ENCODE results near the gene PKD1L1. TPM values are rescaled to one million over a fixed set of nuclear protein-coding genes. Genes with fewer than 3 reads are reported as not detected.

The PKD1L1 gene
- total RNA-seq, 1 experiment from 2014 or later, result 0.17 TPM

- no peaks in the 10 kb centered on the region for H3K9me3 ChIP-seq (ENCODE audit: control insufficient read depth, low read depth, low read length)
- no peak overlapping the region for H3K23ac ChIP-seq (ENCODE audit: insufficient read length, low read depth, low read length)
- H2BK12ac ChIP-seq (ENCODE audit: insufficient read length, low read depth, low read length), result no peak overlapping the region
- no peaks in the 10 kb centered on the region for H3K79me2 ChIP-seq (ENCODE audit: insufficient read depth, low read length)
- H3K4me2 ChIP-seq (ENCODE audit: insufficient read depth, insufficient read length, low read length), result no peak overlapping the region
- H3T11ph ChIP-seq (ENCODE audit: low read length), result no peak overlapping the region
- H3K23me2 ChIP-seq (ENCODE audit: insufficient read length, low read depth, low read length, poor library complexity, severe bottlenecking), result no peaks in the 10 kb centered on the region
- H3K14ac ChIP-seq (ENCODE audit: insufficient read depth, low read length), result no peak overlapping the region
- no peak overlapping the region for H2BK120ac ChIP-seq (ENCODE audit: low read depth, low read length, poor library complexity, severe bottlenecking)
- Mint-ChIP-seq H3K27me3 (ENCODE audit: low read depth) (peaks cover 3% of the 10 kb centered on the region; the same call in 1 of the 2 replicates), H3K36me3 (ENCODE audit: insufficient read depth in 1 of 3, low read depth in 3 of 3) (no peaks in the 10 kb centered on the region), H3K4me3 (no peak overlapping the region), H3K4me1 (peaks cover 0 to 2% of the 10 kb centered on the region in 2 experiments; a peak in 1 of 4 replicates), H3K9me3 (no peaks in the 10 kb centered on the region), H3K27ac (no peak overlapping the region)
- no peak overlapping the region for H3K18ac ChIP-seq (ENCODE audit: insufficient read length, low read depth, low read length)
- no peak overlapping the region for H3K9ac ChIP-seq (ENCODE audit: extremely low read depth, insufficient read length, low read length)
- H3K79me1 ChIP-seq (ENCODE audit: insufficient read depth, low read depth, low read length, poor library complexity, severe bottlenecking), result no peaks in the 10 kb centered on the region
- no peak overlapping the region for H3K4ac ChIP-seq (ENCODE audit: low read depth, low read length)
- no peak overlapping the region for H3K27ac ChIP-seq (ENCODE audit: insufficient read length, low read depth, low read length)
- no CpG with 5 or more reads among the region's 3 CpGs for whole genome bisulfite sequencing (ENCODE audit: extremely low coverage, insufficient read length, low lambda C conversion rate)
- H3K4me1 ChIP-seq (ENCODE audit: insufficient read depth, low read length), result no peaks in the 10 kb centered on the region
- no peaks in the 10 kb centered on the region for H4K20me1 ChIP-seq (ENCODE audit: control insufficient read depth, insufficient read depth, insufficient read length)
- H2BK20ac ChIP-seq (ENCODE audit: low read depth, low read length, poor library complexity, severe bottlenecking), result no peak overlapping the region
- no peak overlapping the region for H4K8ac ChIP-seq (replicated peaks; ENCODE audit: insufficient read length, low read depth, low read length)
- H3K56ac ChIP-seq (ENCODE audit: insufficient read length, low read depth, low read length), result no peak overlapping the region
- H2AFZ ChIP-seq (ENCODE audit: low read length), result no peak overlapping the region
- no peak overlapping the region for H2BK5ac ChIP-seq (ENCODE audit: insufficient read length, low read length)
- no peak overlapping the region for H2BK15ac ChIP-seq (ENCODE audit: low read depth, low read length)
- H4K5ac ChIP-seq (ENCODE audit: insufficient read length, low read depth, low read length), result no peak overlapping the region
- no peak for TF ChIP-seq CTCF (conservative IDR thresholded peaks at IDR 0.05)
- no peaks in the 10 kb centered on the region for H3K27me3 ChIP-seq (ENCODE audit: insufficient read depth, low read length)
- no peak overlapping the region for H4K91ac ChIP-seq (ENCODE audit: insufficient read length, low read depth, low read length)
- H2AK5ac ChIP-seq (ENCODE audit: insufficient read length, low read length), result no peak overlapping the region
- DNase-seq, result no peak
These were observed 138.9 kb downstream of the PKD1L1 start for GRCh38 chr7:47809387-47809786.
